Measurements from ENCODE around the gene LHX1. TPM values are rescaled to one million over a fixed set of nuclear protein-coding genes. Genes with fewer than 3 reads are reported as not detected.

Gene LHX1
- total and polyA plus RNA-seq, 2 of the 8 experiments (the other 6 are each of a cell fraction or from before 2014, with no cell fraction given), result 0.26 to 0.93 TPM

GRCh38 chr17:36943250-36944191, 6.2 kb downstream of the LHX1 start (continued):
- TF ChIP-seq TCF12 (IDR thresholded peaks at IDR 0.05; ENCODE audit: low read depth, low read length) (0 out of 2 replicates have a peak, but pooled peaks have one; percentile 22), TBP (IDR thresholded peaks at IDR 0.05; ENCODE audit: low read depth, low read length) (no peak), NRF1 (IDR thresholded peaks at IDR 0.05; ENCODE audit: low read depth, low read length) (no peak), RAD21 (IDR thresholded peaks at IDR 0.05 in 1 of 2, conservative IDR thresholded peaks at IDR 0.05 in 1 of 2; ENCODE audit: low read depth in 2 of 2, low read length in 2 of 2) (no peak), CBX5 (IDR thresholded peaks at IDR 0.05; ENCODE audit: low read depth, low read length) (no peak), ASH2L (IDR thresholded peaks at IDR 0.05; ENCODE audit: low read length) (no peak), SAP30 (IDR thresholded peaks at IDR 0.05; ENCODE audit: insufficient read depth, insufficient replicate concordance, low read length) (no peak), POLR2A (IDR thresholded peaks at IDR 0.05; ENCODE audit: control extremely low read depth in 1 of 2, low read depth in 2 of 2, low read length in 2 of 2) (no peak), E2F6 (IDR thresholded peaks at IDR 0.05) (no peak), HDAC6 (IDR thresholded peaks at IDR 0.05; ENCODE audit: low read depth, low read length) (no peak), GTF2F1 (IDR thresholded peaks at IDR 0.05; ENCODE audit: borderline replicate concordance, low read depth, low read length) (no peak), BACH1 (IDR thresholded peaks at IDR 0.05; ENCODE audit: low read length) (no peak)
- TF ChIP-seq, protein P1, sequence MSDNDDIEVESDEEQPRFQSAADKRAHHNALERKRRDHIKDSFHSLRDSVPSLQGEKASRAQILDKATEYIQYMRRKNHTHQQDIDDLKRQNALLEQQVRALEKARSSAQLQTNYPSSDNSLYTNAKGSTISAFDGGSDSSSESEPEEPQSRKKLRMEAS (IDR thresholded peaks at IDR 0.05), result no peak

Data from H1 (cell line).